OCI-LY1 (cell line): ENCODE results near the gene PIAS3.
"Not testable (repeated sequence)": the region's sequence is repeated elsewhere in the genome, so short reads cannot be mapped to it uniquely, and the experiment has no call there.

Experiments used
- H2AFZ ChIP-seq: fragments of 200-600 bp; sonication (generic), shearing (Covaris generic); 2 replicates; pipeline ENCODE4 v1.6.0; 2014; ENCODE audit warnings: antibody characterized with exemption, mild to moderate bottlenecking, low read length
- H3F3A ChIP-seq: fragments of 200-600 bp; sonication (generic), shearing (Covaris generic); 2 replicates; pipeline ENCODE4 v1.6.0; 2014; ENCODE audit warnings: mild to moderate bottlenecking, antibody characterized with exemption, low read length, moderate library complexity; ENCODE audit not compliant: insufficient read depth
- H3K27ac ChIP-seq: fragments of 200-600 bp; sonication (generic); 2 replicates; pipeline ENCODE4 v1.5.1; 2014; ENCODE audit warnings: low read length, mixed run types, mild to moderate bottlenecking, low read depth; ENCODE audit not compliant: poor library complexity, severe bottlenecking
- H3K27me3 ChIP-seq: fragments of 200-600 bp; sonication (generic); 2 replicates; pipeline ENCODE4 v1.6.0; 2014; ENCODE audit warnings: antibody characterized with exemption, mild to moderate bottlenecking, low read length, moderate library complexity; ENCODE audit not compliant: insufficient read depth
- H3K36me3 ChIP-seq: fragments of 200-600 bp; sonication (generic); 2 replicates; pipeline ENCODE4 v1.6.1; 2014; ENCODE audit warnings: mild to moderate bottlenecking, antibody characterized with exemption, low read length, moderate library complexity, mixed read lengths; ENCODE audit not compliant: insufficient read depth
- H3K4me1 ChIP-seq: fragments of 200-600 bp; sonication (generic); 2 replicates; pipeline ENCODE4 v1.5.1; 2014; ENCODE audit warnings: mild to moderate bottlenecking, low read length, moderate library complexity; ENCODE audit not compliant: insufficient read depth, severe bottlenecking
- H3K4me2 ChIP-seq: fragments of 200-600 bp; sonication (generic), shearing (Covaris generic); 2 replicates; pipeline ENCODE4 v1.6.1; 2014; ENCODE audit warnings: low read length
- H3K4me3 ChIP-seq: fragments of 200-600 bp; sonication (generic); 2 replicates; pipeline ENCODE4 v1.5.1; 2014; ENCODE audit warnings: low read length, low read depth, mild to moderate bottlenecking, mixed read lengths; ENCODE audit not compliant: poor library complexity, severe bottlenecking
- H3K79me2 ChIP-seq: fragments of 200-600 bp; shearing (Covaris generic); 2 replicates; pipeline ENCODE4 v1.6.1; 2016; ENCODE audit warnings: mixed run types, low read length, mixed read lengths; ENCODE audit not compliant: insufficient read depth
- H3K9ac ChIP-seq: fragments of 200-600 bp; sonication (generic), shearing (Covaris generic); 2 replicates; pipeline ENCODE4 v1.6.1; 2014; ENCODE audit warnings: mild to moderate bottlenecking, low read length, mixed read lengths
- H3K9me2 ChIP-seq: fragments of 200-600 bp; sonication (generic), shearing (Covaris generic); 2 replicates; pipeline ENCODE4 v1.6.1; 2014; ENCODE audit warnings: low read depth, mild to moderate bottlenecking, low read length, mixed read lengths
- H3K9me3 ChIP-seq: fragments of 200-600 bp; shearing (Covaris generic); 2 replicates; pipeline ENCODE4 v1.6.1; 2014; ENCODE audit warnings: low read length, mixed read lengths
- H4K20me1 ChIP-seq: fragments of 200-600 bp; sonication (generic), shearing (Covaris generic); 2 replicates; pipeline ENCODE4 v1.6.0; 2016; ENCODE audit warnings: mild to moderate bottlenecking, low read length; ENCODE audit not compliant: insufficient read depth
- EZH2 ChIP-seq: fragments of 200-600 bp; sonication (generic), shearing (Covaris generic); IDR thresholded peaks from 2 replicates; pipeline ENCODE4 v1.8.0; 2017; ENCODE audit warnings: borderline replicate concordance, mixed run types, mild to moderate bottlenecking, antibody characterized with exemption, low read length, moderate library complexity, mixed read lengths
- TF ChIP-seq, protein P1 (sequence below): fragments of 200-600 bp; sonication (generic), shearing (Covaris generic); IDR thresholded peaks from 2 replicates; pipeline ENCODE4 v1.5.1; 2017; ENCODE audit warnings: mild to moderate bottlenecking, antibody characterized with exemption, low read length, moderate library complexity, mixed read lengths

PIAS3 gene

DNA sequence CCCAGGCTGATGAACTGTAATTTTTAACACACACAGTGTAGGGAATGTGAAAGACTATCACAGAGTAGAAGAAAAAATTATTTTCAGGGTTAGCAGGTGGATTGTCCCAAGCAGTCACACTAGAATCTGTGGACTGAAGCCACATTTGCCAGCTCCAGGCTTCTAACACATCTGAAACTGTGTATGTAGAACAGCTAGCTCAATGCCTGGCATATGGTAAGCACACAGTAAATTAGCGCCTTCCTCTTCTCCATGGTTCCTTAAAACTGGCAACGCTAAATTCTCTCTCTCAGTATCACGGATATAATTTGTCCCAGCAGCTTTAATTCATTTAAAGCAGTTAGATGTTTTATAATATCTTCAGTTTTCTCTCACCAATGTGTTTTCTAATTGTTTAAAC lies 15.8 kb downstream of the PIAS3 start:
- Histone ChIP-seq H3K79me2 (no peaks in the 10 kb centered on the region), H3K4me1 (peaks cover 17% of the 10 kb centered on the region), H2AFZ (no peak overlapping the region), H3K4me2 (no peak overlapping the region), H3F3A (no peaks in the 10 kb centered on the region), H3K27ac (no peak overlapping the region), H3K27me3 (no peaks in the 10 kb centered on the region), H3K4me3 (no peak overlapping the region), H3K9me2 (no peaks in the 10 kb centered on the region), H3K9me3 (no peaks in the 10 kb centered on the region), H4K20me1 (no peaks in the 10 kb centered on the region), H3K36me3 (peaks cover 55% of the 10 kb centered on the region), H3K9ac (no peak overlapping the region)
- TF ChIP-seq, protein P1, sequence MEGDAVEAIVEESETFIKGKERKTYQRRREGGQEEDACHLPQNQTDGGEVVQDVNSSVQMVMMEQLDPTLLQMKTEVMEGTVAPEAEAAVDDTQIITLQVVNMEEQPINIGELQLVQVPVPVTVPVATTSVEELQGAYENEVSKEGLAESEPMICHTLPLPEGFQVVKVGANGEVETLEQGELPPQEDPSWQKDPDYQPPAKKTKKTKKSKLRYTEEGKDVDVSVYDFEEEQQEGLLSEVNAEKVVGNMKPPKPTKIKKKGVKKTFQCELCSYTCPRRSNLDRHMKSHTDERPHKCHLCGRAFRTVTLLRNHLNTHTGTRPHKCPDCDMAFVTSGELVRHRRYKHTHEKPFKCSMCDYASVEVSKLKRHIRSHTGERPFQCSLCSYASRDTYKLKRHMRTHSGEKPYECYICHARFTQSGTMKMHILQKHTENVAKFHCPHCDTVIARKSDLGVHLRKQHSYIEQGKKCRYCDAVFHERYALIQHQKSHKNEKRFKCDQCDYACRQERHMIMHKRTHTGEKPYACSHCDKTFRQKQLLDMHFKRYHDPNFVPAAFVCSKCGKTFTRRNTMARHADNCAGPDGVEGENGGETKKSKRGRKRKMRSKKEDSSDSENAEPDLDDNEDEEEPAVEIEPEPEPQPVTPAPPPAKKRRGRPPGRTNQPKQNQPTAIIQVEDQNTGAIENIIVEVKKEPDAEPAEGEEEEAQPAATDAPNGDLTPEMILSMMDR: no peak
- no peak for TF ChIP-seq EZH2

DNA sequence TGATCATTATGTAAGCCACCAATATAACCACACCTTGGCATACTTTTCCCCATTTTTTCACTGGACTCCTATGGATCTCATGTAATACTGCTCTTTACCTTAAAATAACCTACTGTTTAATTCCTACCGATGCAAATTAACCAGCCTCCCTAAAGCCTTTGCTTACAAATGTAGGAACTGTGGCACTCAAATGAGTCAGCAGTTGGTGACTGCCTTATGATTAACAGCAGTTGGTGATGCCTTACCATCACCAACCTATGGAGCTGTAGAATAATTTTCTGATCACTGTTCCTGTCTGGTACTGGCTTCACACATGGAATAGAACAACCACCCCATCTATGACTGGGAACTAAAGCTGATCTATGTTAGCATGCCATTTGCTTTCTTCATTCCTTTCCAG lies 21.2 kb downstream of the PIAS3 start:
- no peaks in the 10 kb centered on the region for H3K27me3 ChIP-seq
- no peak overlapping the region for H3K4me3 ChIP-seq
- no peaks in the 10 kb centered on the region for H3K4me1 ChIP-seq
- no peaks in the 10 kb centered on the region for H3K9me2 ChIP-seq
- H3K9me3 ChIP-seq: no peaks in the 10 kb centered on the region
- peaks cover 98% of the 10 kb centered on the region for H3K36me3 ChIP-seq
- TF ChIP-seq, protein P1: no peak
- TF ChIP-seq EZH2: no peak
- no peak overlapping the region for H3K27ac ChIP-seq
- no peaks in the 10 kb centered on the region for H3K79me2 ChIP-seq
- H2AFZ ChIP-seq: no peak overlapping the region
- no peak overlapping the region for H3K9ac ChIP-seq
- no peaks in the 10 kb centered on the region for H3F3A ChIP-seq
- H4K20me1 ChIP-seq: no peaks in the 10 kb centered on the region
- H3K4me2 ChIP-seq: no peak overlapping the region

DNA sequence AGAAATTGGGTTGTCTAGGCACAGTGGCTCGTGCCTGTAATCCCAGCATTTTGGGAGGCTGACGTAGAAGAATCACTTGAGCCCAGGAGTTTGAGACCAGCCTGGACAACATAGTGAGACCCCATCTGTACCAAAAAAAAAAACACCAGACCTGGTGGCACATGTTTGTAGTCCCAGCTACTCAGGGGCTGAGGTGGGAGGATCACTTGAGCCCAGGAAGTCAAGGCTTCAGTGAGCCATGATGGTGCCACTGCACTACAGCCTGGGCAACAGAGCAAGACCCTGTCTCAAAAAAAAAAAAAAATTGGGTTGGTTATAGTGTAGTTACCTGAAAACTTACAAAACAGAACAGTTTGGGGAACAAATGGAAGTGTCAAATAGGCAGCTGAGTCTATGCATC lies 28.1 kb downstream of the PIAS3 start:
- H3K4me2 ChIP-seq, H3K27ac ChIP-seq, H3K9ac ChIP-seq, H3F3A ChIP-seq, H3K9me3 ChIP-seq, H3K27me3 ChIP-seq, H4K20me1 ChIP-seq, H3K4me3 ChIP-seq, H3K9me2 ChIP-seq, H2AFZ ChIP-seq, H3K4me1 ChIP-seq, H3K79me2 ChIP-seq: not testable (repeated sequence)
- H3K36me3 ChIP-seq: peaks cover 96% of the 10 kb centered on the region

GRCh38 chr1:145828367-145829026 lies 30.4 kb downstream of the PIAS3 start:
- Histone ChIP-seq H3K9me3 (no peaks in the 10 kb centered on the region), H3K9ac (no peak overlapping the region), H3K4me2 (no peak overlapping the region), H3K79me2 (peaks cover 21% of the 10 kb centered on the region), H3K4me3 (no peak overlapping the region), H3K4me1 (peaks cover 14% of the 10 kb centered on the region), H3K36me3 (peaks cover 77% of the 10 kb centered on the region), H3F3A (no peaks in the 10 kb centered on the region), H3K9me2 (no peaks in the 10 kb centered on the region), H3K27ac (no peak overlapping the region), H3K27me3 (no peaks in the 10 kb centered on the region), H2AFZ (no peak overlapping the region), H4K20me1 (no peaks in the 10 kb centered on the region)
- no peak for TF ChIP-seq EZH2
- TF ChIP-seq, protein P1: no peak
